NCI-H2107 (cell line): Measurements from ENCODE around the gene AP3M1.

Experiments used
- DNase-seq: peaks from one replicate; lab custom pipeline; 2025; lab: John Stamatoyannopoulos, UW

AP3M1 gene

DNA sequence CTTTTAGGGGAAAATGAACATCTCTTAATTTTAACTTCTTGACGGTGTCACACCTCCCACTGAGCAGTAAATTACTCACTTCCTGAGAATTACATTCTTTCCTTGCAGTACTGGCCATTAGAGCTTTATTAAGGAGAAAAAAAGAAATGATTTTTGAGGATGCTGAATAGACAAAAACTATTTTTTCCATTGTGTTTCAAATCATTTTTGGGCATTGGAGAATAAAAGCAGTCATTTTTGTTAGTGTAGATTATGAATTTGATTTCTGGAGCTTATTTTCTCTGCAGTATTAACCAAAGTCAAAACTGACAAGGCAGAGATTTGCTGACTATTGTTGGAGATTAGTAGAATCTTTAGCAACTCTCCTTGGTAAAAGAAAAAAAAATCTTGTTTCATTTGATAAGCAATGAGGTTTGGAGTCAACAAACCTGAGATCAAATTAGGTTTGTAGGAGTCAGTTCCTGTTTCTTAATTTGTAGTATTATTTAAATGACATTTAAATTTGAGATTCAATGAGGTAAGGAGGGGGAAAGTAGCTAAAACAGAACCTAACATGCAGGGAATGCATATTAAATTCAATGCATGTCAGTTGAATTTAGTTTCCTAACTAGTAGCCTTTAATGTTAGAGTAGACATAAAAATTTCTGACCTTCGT is 70.6 kb downstream of the AP3M1 start:
- no peak for DNase-seq

DNA sequence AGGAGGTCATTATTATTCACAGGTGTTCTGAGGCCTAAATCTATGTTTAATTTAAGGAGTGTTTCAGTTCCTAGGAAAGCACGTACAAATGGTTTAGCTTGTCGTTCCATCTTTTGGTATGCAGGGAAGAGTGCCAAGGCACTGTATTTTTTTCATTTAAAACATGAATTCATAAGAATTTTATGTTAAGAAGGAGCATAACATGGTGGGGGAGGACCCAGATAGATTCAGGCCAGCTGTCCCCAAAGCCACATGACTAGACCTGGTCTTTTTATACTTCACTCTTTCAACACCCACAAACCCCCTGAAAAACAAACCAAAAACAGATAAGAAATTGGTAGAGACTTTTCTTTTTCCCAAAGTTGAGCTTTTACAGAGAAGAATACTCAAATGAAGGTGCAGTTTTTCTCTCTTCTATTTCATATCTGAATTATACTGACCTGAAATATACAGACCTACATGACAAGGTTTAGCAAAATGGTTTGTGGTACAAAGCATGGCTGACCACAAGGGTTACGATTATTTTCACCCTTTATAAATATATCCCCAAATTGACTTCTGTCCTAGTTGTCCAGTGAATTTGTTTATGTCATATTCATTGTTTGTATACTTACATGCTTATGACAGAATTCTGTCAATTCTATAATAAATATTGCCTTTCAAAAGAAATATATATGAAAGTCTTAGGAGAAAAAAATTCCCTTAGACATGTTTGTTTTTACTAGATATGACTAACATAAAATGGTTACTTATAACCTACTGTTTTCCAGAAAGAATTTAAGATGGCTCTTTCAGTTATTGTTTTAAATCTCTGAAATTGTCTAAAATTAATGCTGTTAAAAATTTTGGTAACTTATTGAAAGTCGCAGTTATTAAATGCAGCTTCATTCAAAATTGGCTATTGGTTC is 71.3 kb downstream of the AP3M1 start:
- DNase-seq: no peak

DNA sequence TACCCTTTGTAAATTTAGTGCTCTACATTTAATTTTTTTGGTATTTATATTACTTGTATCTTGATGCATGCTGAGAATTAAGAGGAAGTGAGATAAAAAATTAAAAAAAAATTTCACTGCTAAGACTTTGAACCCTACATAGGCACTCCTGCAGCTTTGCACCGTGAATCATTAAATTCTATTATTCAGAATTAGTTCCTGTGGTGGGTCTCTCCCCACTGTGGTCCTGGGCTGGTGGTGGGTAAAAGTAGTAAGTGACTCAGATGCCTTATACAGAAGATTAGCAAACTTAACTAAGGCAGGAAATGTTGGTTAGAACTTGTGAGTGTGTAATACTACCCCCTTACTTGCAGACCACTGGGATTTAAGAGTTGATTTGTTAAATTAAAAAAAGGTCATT is 72.6 kb downstream of the AP3M1 start:
- no peak for DNase-seq

DNA sequence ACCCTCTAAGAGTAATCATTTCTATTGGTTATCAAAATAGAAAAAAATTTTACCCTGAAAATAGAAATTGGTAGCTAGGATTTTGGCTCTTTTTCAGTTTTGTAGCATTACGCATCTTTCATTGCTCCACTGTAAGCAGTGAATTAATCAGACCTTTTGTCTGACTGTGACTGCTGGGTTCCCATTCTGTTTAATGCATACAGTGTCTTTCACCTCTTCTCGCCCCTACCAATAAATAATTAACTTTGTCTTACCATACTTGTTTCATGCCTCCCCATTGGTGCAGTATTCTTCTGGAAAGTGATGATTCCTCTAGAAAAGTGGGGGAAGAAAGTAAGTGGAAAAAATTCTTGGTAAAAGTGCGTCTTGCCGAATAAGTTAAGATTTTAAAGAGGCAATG is 73.2 kb downstream of the AP3M1 start:
- DNase-seq: no peak

DNA sequence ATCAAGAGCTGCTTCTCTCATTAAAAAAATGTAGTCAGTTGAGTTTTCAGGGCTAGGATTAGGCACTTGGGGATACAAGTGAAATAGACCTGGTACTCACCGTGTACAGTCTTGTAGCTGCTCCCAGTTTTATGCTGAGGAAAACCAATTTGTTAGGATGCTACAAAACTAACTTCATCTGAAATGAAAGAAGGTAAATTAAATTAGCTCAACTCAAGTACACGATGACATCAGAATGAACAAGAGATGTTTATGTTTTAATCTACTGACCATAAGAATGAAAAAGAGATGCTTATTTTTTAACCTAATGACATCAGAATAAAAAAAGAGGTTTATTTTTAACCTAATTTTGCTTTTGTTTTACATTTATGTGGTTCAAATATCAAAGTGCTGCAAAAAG is 73.7 kb downstream of the AP3M1 start:
- no peak for DNase-seq

DNA sequence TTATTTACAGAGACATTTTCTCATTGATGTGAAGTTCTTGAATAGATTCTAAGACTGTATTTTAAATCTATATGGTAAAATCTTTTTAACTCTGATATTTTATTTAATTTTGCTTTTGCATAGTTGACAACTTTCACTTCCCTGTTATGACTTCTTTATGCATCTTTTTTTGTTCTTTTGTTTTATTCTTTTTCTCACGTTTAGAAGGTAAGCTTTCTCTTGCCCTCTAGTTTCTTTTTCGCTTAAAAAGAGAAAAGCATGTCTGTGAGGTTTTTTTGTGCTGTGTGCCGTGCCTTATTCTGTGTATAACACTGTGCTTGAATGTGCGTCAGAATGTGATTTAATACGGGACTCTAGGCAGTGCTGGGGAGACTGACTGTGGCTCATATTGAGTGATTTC is 74.7 kb downstream of the AP3M1 start:
- DNase-seq: no peak

DNA sequence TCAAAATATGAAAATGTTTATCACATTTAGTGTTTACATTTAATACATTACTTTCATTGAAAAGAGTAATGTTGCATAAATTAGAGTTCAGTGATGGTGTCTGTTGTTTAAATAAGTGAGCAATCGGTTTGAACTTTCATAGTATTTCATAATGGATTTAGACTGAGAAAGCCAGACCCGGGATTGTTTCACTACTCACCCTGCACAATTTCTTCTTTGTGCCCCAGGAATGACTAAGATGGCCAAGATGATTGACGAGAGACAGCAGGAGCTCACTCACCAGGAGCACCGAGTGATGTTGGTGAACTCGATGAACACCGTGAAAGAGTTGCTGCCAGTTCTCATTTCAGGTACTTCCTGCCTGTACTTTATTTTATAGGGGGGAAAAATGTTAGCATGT is 78.1 kb downstream of the AP3M1 start:
- no peak for DNase-seq

DNA sequence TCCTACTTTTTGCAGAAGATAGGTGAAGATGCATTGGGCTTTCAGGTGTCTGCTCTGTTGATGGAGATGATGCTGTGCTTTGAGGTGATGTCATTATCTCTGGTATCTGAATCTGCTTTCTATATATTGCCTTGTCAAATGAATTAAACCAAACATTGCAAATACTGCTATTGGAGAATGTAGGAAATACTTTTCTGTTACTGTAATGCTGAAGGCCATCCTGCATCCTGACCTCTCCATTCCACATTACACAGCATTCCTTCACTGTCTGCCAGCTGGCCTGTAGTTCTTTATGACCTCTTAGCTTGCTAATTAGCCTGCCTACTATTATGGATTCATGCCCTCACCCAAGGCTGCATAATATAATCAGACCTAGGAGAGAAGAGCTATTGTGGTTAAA is 79.5 kb downstream of the AP3M1 start:
- DNase-seq: no peak
